GM12878 (cell line): Measurements from ENCODE around the gene ZNF827. TPM values are rescaled to one million over a fixed set of nuclear protein-coding genes. Genes with fewer than 3 reads are reported as not detected.

Experiments
- LARP7 ChIP-seq: fragments of 450-650 bp; IDR thresholded peaks from 2 replicates; pipeline ENCODE4 v1.6.1; 2017; ENCODE audit warnings: mild to moderate bottlenecking
- MLLT1 ChIP-seq: fragments of 450-650 bp; IDR thresholded peaks from 2 replicates; pipeline ENCODE4 v1.6.1; 2016; ENCODE audit warnings: mild to moderate bottlenecking
- NBN ChIP-seq: fragments of 450-650 bp; IDR thresholded peaks from 2 replicates; pipeline ENCODE4 v1.6.1; 2016
- NR2F1 ChIP-seq: fragments of 450-650 bp; conservative IDR thresholded peaks from 2 replicates; pipeline ENCODE4 v1.6.1; 2017; ENCODE audit warnings: mild to moderate bottlenecking
- POLR2A ChIP-seq: IDR thresholded peaks from 2 replicates; pipeline ENCODE4 v1.6.1; 2011; ENCODE audit warnings: low read depth, mild to moderate bottlenecking, low read length
- REST ChIP-seq: IDR thresholded peaks from 2 replicates; pipeline ENCODE4 v1.6.1; 2012; ENCODE audit warnings: mild to moderate bottlenecking, low read depth, low read length
- TAF1 ChIP-seq: IDR thresholded peaks from 2 replicates; pipeline ENCODE4 v1.6.1; 2011; ENCODE audit warnings: mild to moderate bottlenecking, low read depth, low read length, borderline replicate concordance
- polyA plus RNA-seq, 11 experiments: library from polyadenylated mRNA; depleted of rRNA in 4 of 11; unstranded in 6 of 11; stranded (reverse) in 5 of 11; fragments of >200 nt; fragmentation: Nextera tagmentation in 4 of 11; fragmentation: Illumina TruSeq in 1 of 11; extraction: Ambion mirVana in 4 of 11; extraction: Trizol in 1 of 11; gene quantifications; 1 replicate in 1 of 11; 2 replicates in 10 of 11; pipeline versions ENCODE4 v1.2.1 to v1.2.3, GENCODE V29; 2011 to 2016; ENCODE audit warnings: inconsistent platforms in 2 of 11, missing spikeins in 2 of 11, low read depth in 1 of 11
- total RNA-seq, 4 experiments: library from RNA; depleted of rRNA in 3 of 4; stranded (reverse); fragments of >200 nt in 3 of 4; fragmentation: Illumina TruSeq in 1 of 4; extraction: Trizol in 1 of 4; gene quantifications; 2 replicates each; pipeline versions ENCODE4 v1.2.1 to v1.2.3, GENCODE V29; 2013 to 2021

ZNF827 gene
- total and polyA plus RNA-seq, 10 of the 15 experiments (the other 5 are each of a cell fraction or from before 2014, with no cell fraction given), result 3.8 to 31.5 (median 13.6) TPM

- TF ChIP-seq REST (no peak), NR2F1 (0 out of 2 replicates have a peak, but pooled peaks have one; percentile 14), NBN (0 out of 2 replicates have a peak, but pooled peaks have one; percentile 23), POLR2A (peak; percentile 63; the same call in 1 of the 2 replicates), MLLT1 (peak; percentile 64; the same call in 1 of the 2 replicates), TAF1 (0 out of 2 replicates have a peak, but pooled peaks have one; percentile 26), LARP7 (peak; percentile 70; the same call in 1 of the 2 replicates)
Measured at GRCh38 chr4:145936997-145937901, 1.4 kb downstream of the ZNF827 start (continued).
